Ishikawa (cell line): ENCODE measurements around the gene ZNF479.
A peak's percentile ranks its signal among the peaks of the same experiment; 100 is the strongest.

Source experiments
- CEBPB ChIP-seq: IDR thresholded peaks from 2 replicates; pipeline ENCODE4 v1.6.1; 2012
- EGR1 ChIP-seq: IDR thresholded peaks from 2 replicates; pipeline ENCODE4 v1.6.1; 2012
- EP300 ChIP-seq: IDR thresholded peaks from 2 replicates; pipeline ENCODE4 v1.6.1; 2012; ENCODE audit warnings: borderline replicate concordance
- FOXM1 ChIP-seq: IDR thresholded peaks from 2 replicates; pipeline ENCODE4 v1.6.1; 2012; ENCODE audit warnings: low read depth, borderline replicate concordance
- TAF1 ChIP-seq: IDR thresholded peaks from 2 replicates; pipeline ENCODE4 v1.6.1; 2012; ENCODE audit warnings: low read depth, mild to moderate bottlenecking
- YY1 ChIP-seq: IDR thresholded peaks from 2 replicates; pipeline ENCODE4 v1.6.1; 2012; ENCODE audit warnings: low read depth
- TF ChIP-seq, protein P1 (sequence below): IDR thresholded peaks from 2 replicates; pipeline ENCODE4 v1.6.1; 2012; ENCODE audit warnings: low read depth, mild to moderate bottlenecking
- TF ChIP-seq, protein P2 (sequence below): IDR thresholded peaks from 2 replicates; pipeline ENCODE4 v1.6.1; 2012
- TF ChIP-seq, protein P3 (sequence below): IDR thresholded peaks from 2 replicates; pipeline ENCODE4 v1.6.1; 2012

DNA sequence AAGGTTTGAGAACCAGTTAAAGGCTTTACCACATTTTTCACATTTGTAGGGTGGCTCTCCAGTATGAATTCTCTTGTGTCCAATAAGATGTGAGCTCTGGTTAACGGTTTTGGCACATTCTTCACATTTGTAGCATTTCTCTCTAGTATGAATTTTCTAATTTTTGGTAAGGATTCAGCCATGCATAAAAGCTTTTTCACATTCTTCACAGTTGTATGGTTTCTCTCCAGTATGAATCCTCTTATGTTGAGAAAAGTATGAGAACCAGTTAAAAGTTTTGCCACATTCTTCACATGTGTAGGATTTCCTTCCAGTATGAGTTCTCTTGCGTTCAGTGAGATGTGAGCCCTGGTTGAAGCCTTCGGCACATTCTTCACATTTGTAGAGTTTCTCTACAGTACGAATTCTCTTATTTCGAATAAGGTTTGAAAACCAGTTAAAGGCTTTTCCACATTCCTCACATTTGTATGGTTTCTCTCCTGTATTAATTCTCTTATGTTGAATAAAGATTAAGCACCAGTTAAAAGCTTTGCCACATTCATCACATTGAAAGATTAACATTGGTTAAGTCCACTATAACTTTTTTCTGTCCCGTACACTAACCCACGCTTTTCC, 33.2 kb upstream of the ZNF479 start:
- TF ChIP-seq EGR1 (no peak), TAF1 (no peak), EP300 (no peak), YY1 (no peak), CEBPB (no peak), FOXM1 (no peak)
- TF ChIP-seq, protein P1, sequence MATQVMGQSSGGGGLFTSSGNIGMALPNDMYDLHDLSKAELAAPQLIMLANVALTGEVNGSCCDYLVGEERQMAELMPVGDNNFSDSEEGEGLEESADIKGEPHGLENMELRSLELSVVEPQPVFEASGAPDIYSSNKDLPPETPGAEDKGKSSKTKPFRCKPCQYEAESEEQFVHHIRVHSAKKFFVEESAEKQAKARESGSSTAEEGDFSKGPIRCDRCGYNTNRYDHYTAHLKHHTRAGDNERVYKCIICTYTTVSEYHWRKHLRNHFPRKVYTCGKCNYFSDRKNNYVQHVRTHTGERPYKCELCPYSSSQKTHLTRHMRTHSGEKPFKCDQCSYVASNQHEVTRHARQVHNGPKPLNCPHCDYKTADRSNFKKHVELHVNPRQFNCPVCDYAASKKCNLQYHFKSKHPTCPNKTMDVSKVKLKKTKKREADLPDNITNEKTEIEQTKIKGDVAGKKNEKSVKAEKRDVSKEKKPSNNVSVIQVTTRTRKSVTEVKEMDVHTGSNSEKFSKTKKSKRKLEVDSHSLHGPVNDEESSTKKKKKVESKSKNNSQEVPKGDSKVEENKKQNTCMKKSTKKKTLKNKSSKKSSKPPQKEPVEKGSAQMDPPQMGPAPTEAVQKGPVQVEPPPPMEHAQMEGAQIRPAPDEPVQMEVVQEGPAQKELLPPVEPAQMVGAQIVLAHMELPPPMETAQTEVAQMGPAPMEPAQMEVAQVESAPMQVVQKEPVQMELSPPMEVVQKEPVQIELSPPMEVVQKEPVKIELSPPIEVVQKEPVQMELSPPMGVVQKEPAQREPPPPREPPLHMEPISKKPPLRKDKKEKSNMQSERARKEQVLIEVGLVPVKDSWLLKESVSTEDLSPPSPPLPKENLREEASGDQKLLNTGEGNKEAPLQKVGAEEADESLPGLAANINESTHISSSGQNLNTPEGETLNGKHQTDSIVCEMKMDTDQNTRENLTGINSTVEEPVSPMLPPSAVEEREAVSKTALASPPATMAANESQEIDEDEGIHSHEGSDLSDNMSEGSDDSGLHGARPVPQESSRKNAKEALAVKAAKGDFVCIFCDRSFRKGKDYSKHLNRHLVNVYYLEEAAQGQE = no peak
- TF ChIP-seq, protein P2, sequence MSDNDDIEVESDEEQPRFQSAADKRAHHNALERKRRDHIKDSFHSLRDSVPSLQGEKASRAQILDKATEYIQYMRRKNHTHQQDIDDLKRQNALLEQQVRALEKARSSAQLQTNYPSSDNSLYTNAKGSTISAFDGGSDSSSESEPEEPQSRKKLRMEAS = no peak
- TF ChIP-seq, protein P3, sequence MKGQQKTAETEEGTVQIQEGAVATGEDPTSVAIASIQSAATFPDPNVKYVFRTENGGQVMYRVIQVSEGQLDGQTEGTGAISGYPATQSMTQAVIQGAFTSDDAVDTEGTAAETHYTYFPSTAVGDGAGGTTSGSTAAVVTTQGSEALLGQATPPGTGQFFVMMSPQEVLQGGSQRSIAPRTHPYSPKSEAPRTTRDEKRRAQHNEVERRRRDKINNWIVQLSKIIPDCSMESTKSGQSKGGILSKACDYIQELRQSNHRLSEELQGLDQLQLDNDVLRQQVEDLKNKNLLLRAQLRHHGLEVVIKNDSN = 0 out of 2 replicates have a peak, but pooled peaks have one; percentile 5
